ENCODE measurements around the gene CCDC71. TPM values are rescaled to one million over a fixed set of nuclear protein-coding genes. Genes with fewer than 3 reads are reported as not detected.
A peak's percentile ranks its signal among the peaks of the same experiment; 100 is the strongest.

Gene CCDC71
- total RNA-seq, 4 donors from 2014 or later: 9.2 to 58.2 (median 31.3) TPM

- Histone ChIP-seq H3K27me3 (no peaks in the 10 kb centered on the region), H3K9me3 (no peaks in the 10 kb centered on the region), H3K27ac (peak overlapping the region; percentile 93 to 95), H3K4me3 (peak overlapping the region; percentile 89 to 99), H3K36me3 (no peaks in the 10 kb centered on the region), H3K4me1 (peaks cover 0 to 12% of the 10 kb centered on the region in 2 donors)
- DNase-seq: no peak
- intact Hi-C loops (cut with DNase I; ENCODE audit: low total_unique reads): no loop called here
- TF ChIP-seq POLR2A (IDR thresholded peaks at IDR 0.05) (no peak), CTCF (IDR thresholded peaks at IDR 0.05) (no peak)
These were observed 44.9 kb downstream of the CCDC71 start for GRCh38 chr3:49121132-49121736.

GRCh38 chr3:49120438-49121131 is 45.5 kb downstream of the CCDC71 start, which contains the start of gene USP19:
Gene USP19, minus strand, starts transcription at chr3:49120823. Its CDS starts 1,678 bp downstream, at chr3:49119145.
- peak; percentile 35 to 88 for TF ChIP-seq POLR2A (IDR thresholded peaks at IDR 0.05)
- peak in 2 of 4 experiments; percentile 11 to 26 for TF ChIP-seq CTCF (IDR thresholded peaks at IDR 0.05)
- Histone ChIP-seq H3K27me3 (no peaks in the 10 kb centered on the region), H3K27ac (peak within 1 kb of the TSS; percentile 93 to 95), H3K4me3 (peak within 1 kb of the TSS; percentile 89 to 99), H3K4me1 (peaks cover 0 to 12% of the 10 kb centered on the region in 2 donors), H3K36me3 (no peaks in the 10 kb centered on the region), H3K9me3 (no peaks in the 10 kb centered on the region)
- DNase-seq: peak; percentile 96 to 97
- intact Hi-C loops (cut with DNase I; ENCODE audit: low total_unique reads): no loop called here

- DNase-seq: no peak
- Histone ChIP-seq H3K9me3 (no peaks in the 10 kb centered on the region), H3K27ac (peak overlapping the region; percentile 93 to 95), H3K4me1 (peaks cover 0 to 12% of the 10 kb centered on the region in 2 donors), H3K36me3 (no peaks in the 10 kb centered on the region), H3K27me3 (no peaks in the 10 kb centered on the region), H3K4me3 (peak overlapping the region; percentile 89 to 99)
- TF ChIP-seq POLR2A (IDR thresholded peaks at IDR 0.05) (no peak), CTCF (IDR thresholded peaks at IDR 0.05) (no peak)
- intact Hi-C loops (cut with DNase I; ENCODE audit: low total_unique reads): no loop called here
These were observed 46.1 kb downstream of the CCDC71 start for GRCh38 chr3:49120096-49120437.

GRCh38 chr3:49119439-49119838 is 46.7 kb downstream of the CCDC71 start:
- peak overlapping the region in 1 of 2 donors; percentile 95 for H3K27ac ChIP-seq
- no peaks in the 10 kb centered on the region for H3K27me3 ChIP-seq
- TF ChIP-seq CTCF (IDR thresholded peaks at IDR 0.05): no peak
- TF ChIP-seq POLR2A (IDR thresholded peaks at IDR 0.05): no peak
- no peaks in the 10 kb centered on the region for H3K36me3 ChIP-seq
- no peak for DNase-seq
- H3K4me1 ChIP-seq: peaks cover 0 to 12% of the 10 kb centered on the region in 2 donors
- no peaks in the 10 kb centered on the region for H3K9me3 ChIP-seq
- H3K4me3 ChIP-seq: peak overlapping the region; percentile 89 to 99
- intact Hi-C loops (cut with DNase I; ENCODE audit: low total_unique reads): no loop called here

GRCh38 chr3:49119036-49119435 is 47.1 kb downstream of the CCDC71 start:
- TF ChIP-seq POLR2A (IDR thresholded peaks at IDR 0.05): no peak
- no peak for TF ChIP-seq CTCF (IDR thresholded peaks at IDR 0.05)
- peak overlapping the region in 1 of 2 donors; percentile 99 for H3K4me3 ChIP-seq
- H3K36me3 ChIP-seq: no peaks in the 10 kb centered on the region
- no peak overlapping the region for H3K27ac ChIP-seq
- DNase-seq: no peak
- no peaks in the 10 kb centered on the region for H3K27me3 ChIP-seq
- H3K9me3 ChIP-seq: no peaks in the 10 kb centered on the region
- peaks cover 0 to 12% of the 10 kb centered on the region in 2 donors for H3K4me1 ChIP-seq
- intact Hi-C loops (cut with DNase I; ENCODE audit: low total_unique reads): no loop called here

Data from uterus (tissue), 4 donors.